Activated naive CD8-positive, alpha-beta T cell treated with anti-CD3 and anti-CD28 coated beads, Interleukin-2, amount 50 U/mL, for 16 hours (primary cell): ENCODE data around the gene HJURP.

Source experiments
- DNase-seq: peaks from one replicate; pipeline ENCODE4 v3.0.0-alpha.2; 2020; ENCODE audit warnings: low read depth, low spot score

HJURP gene

GRCh38 chr2:233794128-233794658 is 60.1 kb downstream of the HJURP start:
- DNase-seq, result no peak

GRCh38 chr2:233793465-233794127 is 60.7 kb downstream of the HJURP start:
- DNase-seq, result no peak

DNA sequence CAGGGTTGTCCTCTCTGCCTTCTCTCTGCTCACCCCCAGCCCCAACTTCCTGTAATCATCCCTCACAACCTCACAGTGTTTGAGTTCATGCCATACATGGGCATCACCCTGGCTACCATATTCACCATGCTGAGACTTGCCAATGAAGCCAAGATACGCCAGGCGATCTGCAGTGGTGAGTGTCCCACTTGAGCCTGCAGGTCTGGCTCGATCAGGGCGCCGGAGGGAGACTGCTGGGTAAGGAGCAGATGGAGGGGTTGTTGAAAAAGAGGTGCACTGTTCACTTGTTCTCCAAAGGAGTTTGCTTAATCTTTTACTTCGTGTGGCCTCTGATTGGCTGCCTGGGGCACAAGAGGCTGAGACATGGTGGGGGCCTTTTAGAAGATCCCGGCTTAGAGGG is 61.6 kb downstream of the HJURP start:
- DNase-seq, result no peak

DNA sequence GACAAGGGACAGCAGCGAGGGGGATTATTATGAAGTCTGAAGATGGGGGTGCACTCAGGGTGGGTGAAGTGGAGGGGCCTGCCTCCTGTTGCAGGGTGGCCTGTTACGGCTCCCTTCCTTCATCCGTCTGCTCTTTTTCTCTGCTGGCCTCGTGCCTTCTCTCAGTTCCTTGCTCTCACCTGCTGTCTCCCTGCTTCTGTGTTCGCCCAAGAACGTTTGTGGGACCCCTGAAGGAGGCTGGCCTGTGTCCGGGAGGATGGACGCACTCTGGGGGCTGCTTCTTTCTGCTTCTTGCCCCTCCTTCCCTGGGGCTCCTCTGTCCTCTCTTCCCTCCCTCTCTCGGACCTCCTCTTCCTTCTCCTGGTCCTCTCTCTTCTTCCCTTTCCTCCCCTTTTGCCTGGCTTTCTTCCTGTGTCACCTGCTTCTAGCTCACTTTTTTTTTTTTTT is 62.4 kb downstream of the HJURP start:
- DNase-seq, result no peak

GRCh38 chr2:233791151-233791882 is 63.0 kb downstream of the HJURP start:
- DNase-seq, result no peak

- no peak for DNase-seq
These were observed 64.8 kb downstream of the HJURP start for GRCh38 chr2:233789554-233789953.
